HCT116 (cell line): ENCODE data around the gene NR2E3. TPM values are rescaled to one million over a fixed set of nuclear protein-coding genes. Genes with fewer than 3 reads are reported as not detected.
"Not testable (repeated sequence)": the region's sequence is repeated elsewhere in the genome, so short reads cannot be mapped to it uniquely, and the experiment has no call there.

Experiments
- ATAC-seq: fragments of 200-7000 bp; cut with Tn5 transposase; 2 replicates; pipeline ENCODE4 v1.9.1; 2020; ENCODE audit warnings: mild to moderate bottlenecking, moderate library complexity
- BruUV-seq: library from RNA; stranded (reverse); fragments of 400-500 nt; replicated peaks from 2 replicates; lab custom pipeline; 2021; lab: Mats Ljungman, UMichigan
- CTCF ChIA-PET: fragments of 300-600 bp; sonication (Branson Sonifier 250); formaldehyde crosslinking; loops from one replicate; lab custom pipeline; 2021; ENCODE audit warnings: antibody characterized with exemption; lab: Charles Lee
- POLR2A ChIA-PET: fragments of 300-600, 350-600 bp; sonication (Branson Sonifier 250); formaldehyde crosslinking; loops from one replicate; lab custom pipeline; 2021; ENCODE audit warnings: antibody characterized with exemption; lab: Charles Lee
- RAD21 ChIA-PET, 2 experiments: fragments of 300-600 bp; sonication (Branson Sonifier 250); formaldehyde crosslinking; loops; one replicate each; lab custom pipeline; 2023; ENCODE audit warnings: low total read pairs in 2 of 2; ENCODE audit not compliant: uncharacterized antibody in 2 of 2, unreplicated experiment in 2 of 2, low non-redundant PET in 1 of 2; lab: Charles Lee
- DNase-seq: peaks from one replicate; pipeline ENCODE4 v3.0.0-alpha.2; 2010; ENCODE audit warnings: low read depth, low spot score
- H2AFZ ChIP-seq: fragments of 200-600 bp; shearing (Covaris generic), sonication (generic); 2 replicates; pipeline ENCODE4 v1.6.1; 2017; ENCODE audit warnings: low read depth, mixed run types, mixed read lengths, antibody characterized with exemption, low read length; ENCODE audit not compliant: poor library complexity, severe bottlenecking
- H3K27ac ChIP-seq: 2 replicates; pipeline ENCODE4 v1.5.1; 2012; ENCODE audit warnings: low read depth, low read length
- H3K27me3 ChIP-seq: fragments of 200-600 bp; sonication (generic); 2 replicates; pipeline ENCODE4 v1.6.1; 2016; ENCODE audit warnings: mixed run types, low read length, mixed read lengths; ENCODE audit not compliant: insufficient read depth
- H3K36me3 ChIP-seq, 2 experiments: fragments of 200-500 bp in 1 of 2; fragments of 200-600 bp in 1 of 2; sonication (Bioruptor generic) in 1 of 2; sonication (generic) in 1 of 2; 2 replicates each; pipeline versions ENCODE4 v1.5.1 to v1.6.1; 2014 to 2016; ENCODE audit warnings: low read length in 2 of 2, inconsistent platforms in 1 of 2, mixed read lengths in 1 of 2, mixed run types in 1 of 2; ENCODE audit not compliant: insufficient read depth in 2 of 2, control insufficient read depth in 1 of 2
- H3K4me1 ChIP-seq, 2 experiments: fragments of 200-600 bp in 1 of 2; sonication (generic) in 1 of 2; 2 replicates each; pipeline versions ENCODE4 v1.5.1 to v1.6.1; 2012 to 2017; ENCODE audit warnings: low read length in 2 of 2, inconsistent platforms in 1 of 2, mild to moderate bottlenecking in 1 of 2, mixed read lengths in 1 of 2, mixed run types in 1 of 2, moderate library complexity in 1 of 2; ENCODE audit not compliant: insufficient read depth in 2 of 2, control insufficient read depth in 1 of 2
- H3K4me2 ChIP-seq: fragments of 200-600 bp; sonication (generic); 2 replicates; pipeline ENCODE4 v1.6.1; 2017; ENCODE audit warnings: mixed run types, low read length, mixed read lengths
- H3K4me3 ChIP-seq, 2 experiments: fragments of 200-600 bp in 1 of 2; sonication (generic) in 1 of 2; replicated peaks in 1 of 2; 2 replicates each; pipeline ENCODE4 v1.5.1; 2011 to 2016; ENCODE audit warnings: low read length in 2 of 2, control low read depth in 1 of 2, low read depth in 1 of 2, mild to moderate bottlenecking in 1 of 2, mixed read lengths in 1 of 2, mixed run types in 1 of 2
- H3K79me2 ChIP-seq: fragments of 200-600 bp; sonication (generic); 2 replicates; pipeline ENCODE4 v1.6.1; 2017; ENCODE audit warnings: mild to moderate bottlenecking, mixed run types, low read length, moderate library complexity, mixed read lengths; ENCODE audit not compliant: insufficient read depth
- H3K9ac ChIP-seq: fragments of 200-600 bp; sonication (generic); 2 replicates; pipeline ENCODE4 v1.6.1; 2016; ENCODE audit warnings: low read length, mixed read lengths
- H3K9me2 ChIP-seq: fragments of 200-600 bp; sonication (generic), shearing (Covaris generic); 2 replicates; pipeline ENCODE4 v1.6.1; 2017; ENCODE audit warnings: mixed run types, mild to moderate bottlenecking, moderate library complexity; ENCODE audit not compliant: insufficient read depth
- H3K9me3 ChIP-seq, 2 experiments: fragments of 200-500 bp in 1 of 2; fragments of 200-600 bp in 1 of 2; sonication (Bioruptor generic) in 1 of 2; sonication (generic) in 1 of 2; 2 replicates each; pipeline ENCODE4 v1.6.1; 2014 to 2017; ENCODE audit warnings: low read length in 2 of 2, mixed read lengths in 2 of 2, inconsistent platforms in 1 of 2, low read depth in 1 of 2, mild to moderate bottlenecking in 1 of 2, mixed run types in 1 of 2, moderate library complexity in 1 of 2; ENCODE audit not compliant: control insufficient read depth in 1 of 2, insufficient read depth in 1 of 2
- H4K20me1 ChIP-seq: fragments of 200-600 bp; sonication (generic), shearing (Covaris generic); 2 replicates; pipeline ENCODE4 v1.6.1; 2017; ENCODE audit warnings: mixed run types, mild to moderate bottlenecking, moderate library complexity; ENCODE audit not compliant: insufficient read depth
- intact Hi-C: fragments of 100-400 bp; cut with micrococcal nuclease; formaldehyde crosslinking; loops from 2 replicates; pipeline ENCODE4 v1.10.0; 2022
- total RNA-seq: library from RNA; stranded (reverse); gene quantifications from one replicate; pipeline ENCODE4 v1.2.1, GENCODE V29; 2021; ENCODE audit not compliant: unreplicated experiment
- TF ChIP-seq, protein P1 (sequence below), 3 experiments: fragments of 200-600 bp in 1 of 3; sonication (generic) in 1 of 3; IDR thresholded peaks in 2 of 3; conservative IDR thresholded peaks in 1 of 3; 2 replicates each; pipeline ENCODE4 v1.5.1; 2012 to 2017; ENCODE audit warnings: low read depth in 2 of 3, low read length in 2 of 3, antibody characterized with exemption in 1 of 3, borderline replicate concordance in 1 of 3, control low read depth in 1 of 3, mild to moderate bottlenecking in 1 of 3, mixed read lengths in 1 of 3, mixed run types in 1 of 3, moderate library complexity in 1 of 3; ENCODE audit not compliant: insufficient read depth in 1 of 3

NR2E3 gene
- total RNA-seq, 1 experiment from 2014 or later: 0.59 TPM

DNA sequence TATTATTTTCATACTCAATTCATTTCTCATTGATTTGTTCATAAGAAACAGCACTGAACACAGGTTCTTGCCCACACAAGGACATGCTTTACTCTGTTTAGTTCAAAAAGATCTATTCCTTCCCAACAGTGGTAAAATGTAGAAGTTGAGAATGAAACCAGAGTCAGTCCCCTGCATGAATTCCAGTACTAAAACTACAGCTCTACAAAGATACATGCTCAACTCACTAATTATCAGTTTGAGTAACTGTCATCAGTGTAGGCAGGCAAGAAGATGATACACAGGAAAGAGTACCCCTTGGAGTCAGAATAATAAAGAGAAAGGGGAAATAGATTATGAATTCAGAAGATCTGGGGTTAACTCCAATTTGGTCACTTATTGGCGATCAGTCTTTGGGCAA is 43.2 kb downstream of the NR2E3 start (continued):
- TF ChIP-seq, protein P1, sequence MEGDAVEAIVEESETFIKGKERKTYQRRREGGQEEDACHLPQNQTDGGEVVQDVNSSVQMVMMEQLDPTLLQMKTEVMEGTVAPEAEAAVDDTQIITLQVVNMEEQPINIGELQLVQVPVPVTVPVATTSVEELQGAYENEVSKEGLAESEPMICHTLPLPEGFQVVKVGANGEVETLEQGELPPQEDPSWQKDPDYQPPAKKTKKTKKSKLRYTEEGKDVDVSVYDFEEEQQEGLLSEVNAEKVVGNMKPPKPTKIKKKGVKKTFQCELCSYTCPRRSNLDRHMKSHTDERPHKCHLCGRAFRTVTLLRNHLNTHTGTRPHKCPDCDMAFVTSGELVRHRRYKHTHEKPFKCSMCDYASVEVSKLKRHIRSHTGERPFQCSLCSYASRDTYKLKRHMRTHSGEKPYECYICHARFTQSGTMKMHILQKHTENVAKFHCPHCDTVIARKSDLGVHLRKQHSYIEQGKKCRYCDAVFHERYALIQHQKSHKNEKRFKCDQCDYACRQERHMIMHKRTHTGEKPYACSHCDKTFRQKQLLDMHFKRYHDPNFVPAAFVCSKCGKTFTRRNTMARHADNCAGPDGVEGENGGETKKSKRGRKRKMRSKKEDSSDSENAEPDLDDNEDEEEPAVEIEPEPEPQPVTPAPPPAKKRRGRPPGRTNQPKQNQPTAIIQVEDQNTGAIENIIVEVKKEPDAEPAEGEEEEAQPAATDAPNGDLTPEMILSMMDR (IDR thresholded peaks at IDR 0.05 in 2 of 3, conservative IDR thresholded peaks at IDR 0.05 in 1 of 3; ENCODE audit: borderline replicate concordance in 1 of 3, insufficient read depth in 1 of 3, low read depth in 2 of 3, low read length in 2 of 3): no peak
- TF ChIP-seq, all 23 proteins: peak for 0

DNA sequence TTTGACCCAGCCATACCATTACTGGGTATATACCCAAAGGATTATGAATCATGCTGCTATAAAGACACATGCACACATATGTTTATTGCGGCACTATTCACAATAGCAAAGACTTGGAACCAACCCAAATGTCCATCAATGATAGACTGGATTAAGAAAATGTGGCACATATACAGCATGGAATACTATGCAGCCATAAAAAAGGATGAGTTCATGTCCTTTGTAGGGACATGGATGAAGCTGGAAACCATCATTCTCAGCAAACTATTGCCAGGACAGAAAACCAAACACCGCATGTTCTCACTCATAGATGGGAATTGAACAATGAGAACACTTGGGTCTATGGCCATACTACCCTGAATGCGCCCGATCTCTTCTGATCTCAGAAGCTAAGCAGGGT is 47.9 kb downstream of the NR2E3 start:
- H3K9ac ChIP-seq, H3K4me1 ChIP-seq, H3K4me3 ChIP-seq, RAD21 ChIA-PET, H4K20me1 ChIP-seq, H3K27me3 ChIP-seq, H3K9me3 ChIP-seq, POLR2A ChIA-PET, H3K4me2 ChIP-seq, intact Hi-C loops, H3K36me3 ChIP-seq, BruUV-seq, DNase-seq, H3K9me2 ChIP-seq, H3K27ac ChIP-seq, CTCF ChIA-PET, H3K79me2 ChIP-seq, H2AFZ ChIP-seq, ATAC-seq: not testable (repeated sequence)
